A549 (cell line): ENCODE measurements around the gene CNTFR.

Source experiments
- CBX8 ChIP-seq: fragments of 200-600 bp; sonication (generic); IDR thresholded peaks from 2 replicates; pipeline ENCODE4 v1.6.1; 2016
- EHMT2 ChIP-seq: fragments of 200-600 bp; sonication (generic); IDR thresholded peaks from 2 replicates; pipeline ENCODE4 v1.6.1; 2016; ENCODE audit warnings: antibody characterized with exemption, low read depth, mild to moderate bottlenecking, moderate library complexity
- EP300 ChIP-seq, 2 experiments: fragments of >200 bp; sonication (Bioruptor Twin); formaldehyde crosslinking; IDR thresholded peaks; 2 replicates in 1 of 2; 3 replicates in 1 of 2; pipeline ENCODE4 v1.6.1; 2016 to 2017
- MAZ ChIP-seq: fragments of 150-350 bp; IDR thresholded peaks from 2 replicates; pipeline ENCODE4 v1.6.1; 2014; ENCODE audit warnings: antibody characterized with exemption, low read depth, low read length, borderline replicate concordance
- NFE2L2 ChIP-seq: fragments of 150-350 bp; conservative IDR thresholded peaks from 2 replicates; pipeline ENCODE4 v1.6.1; 2014; ENCODE audit warnings: low read length
- POLR2A ChIP-seq: IDR thresholded peaks from 2 replicates; pipeline ENCODE4 v1.6.1; 2012; ENCODE audit warnings: mild to moderate bottlenecking, low read length
- POLR2AphosphoS2 ChIP-seq: conservative IDR thresholded peaks from 2 replicates; pipeline ENCODE4 v1.6.1; 2012; ENCODE audit warnings: low read length, improper control_type of control experiment, inconsistent platforms
- RAD21 ChIP-seq, 2 experiments: fragments of >200 bp in 1 of 2; sonication (Bioruptor Twin) in 1 of 2; formaldehyde crosslinking in 1 of 2; IDR thresholded peaks in 1 of 2; conservative IDR thresholded peaks in 1 of 2; 2 replicates in 1 of 2; 3 replicates in 1 of 2; pipeline ENCODE4 v1.6.1; 2012 to 2018; ENCODE audit warnings: inconsistent platforms in 1 of 2
- TF ChIP-seq, protein P1 (sequence below): fragments of >200 bp; sonication (Bioruptor Twin); formaldehyde crosslinking; IDR thresholded peaks from 3 replicates; pipeline ENCODE4 v1.5.1; 2016
- TF ChIP-seq, protein P2 (sequence below): fragments of 150-350 bp; IDR thresholded peaks from 2 replicates; pipeline ENCODE4 v1.6.1; 2014; ENCODE audit warnings: low read depth, mild to moderate bottlenecking, low read length

DNA sequence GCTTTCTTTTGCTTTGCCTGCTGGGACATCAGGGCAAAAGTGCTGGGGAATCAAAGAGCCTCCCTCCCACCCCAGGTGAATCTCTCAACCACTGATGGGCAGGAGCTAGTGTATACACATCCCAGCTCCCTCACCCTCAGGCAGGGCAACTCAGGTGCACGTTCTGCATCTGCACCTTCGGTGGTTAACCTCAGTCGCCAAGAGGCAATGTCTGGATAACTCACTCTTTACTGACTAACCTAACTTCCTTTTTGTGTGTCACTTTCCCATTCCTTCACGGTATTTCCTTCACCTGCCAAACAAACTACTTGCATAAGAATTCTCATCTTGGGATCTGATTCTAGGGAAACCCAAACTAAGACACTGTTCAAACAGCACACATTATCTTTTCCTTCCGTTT lies 26.3 kb downstream of the CNTFR start:
- TF ChIP-seq CBX8 (no peak), EHMT2 (no peak), EP300 (IDR thresholded peaks at IDR 0.05) (no peak), POLR2AphosphoS2 (no peak), MAZ (no peak), NFE2L2 (no peak), POLR2A (no peak), RAD21 (conservative IDR thresholded peaks at IDR 0.05 in 1 of 2, IDR thresholded peaks at IDR 0.05 in 1 of 2) (no peak)
- TF ChIP-seq, protein P1, sequence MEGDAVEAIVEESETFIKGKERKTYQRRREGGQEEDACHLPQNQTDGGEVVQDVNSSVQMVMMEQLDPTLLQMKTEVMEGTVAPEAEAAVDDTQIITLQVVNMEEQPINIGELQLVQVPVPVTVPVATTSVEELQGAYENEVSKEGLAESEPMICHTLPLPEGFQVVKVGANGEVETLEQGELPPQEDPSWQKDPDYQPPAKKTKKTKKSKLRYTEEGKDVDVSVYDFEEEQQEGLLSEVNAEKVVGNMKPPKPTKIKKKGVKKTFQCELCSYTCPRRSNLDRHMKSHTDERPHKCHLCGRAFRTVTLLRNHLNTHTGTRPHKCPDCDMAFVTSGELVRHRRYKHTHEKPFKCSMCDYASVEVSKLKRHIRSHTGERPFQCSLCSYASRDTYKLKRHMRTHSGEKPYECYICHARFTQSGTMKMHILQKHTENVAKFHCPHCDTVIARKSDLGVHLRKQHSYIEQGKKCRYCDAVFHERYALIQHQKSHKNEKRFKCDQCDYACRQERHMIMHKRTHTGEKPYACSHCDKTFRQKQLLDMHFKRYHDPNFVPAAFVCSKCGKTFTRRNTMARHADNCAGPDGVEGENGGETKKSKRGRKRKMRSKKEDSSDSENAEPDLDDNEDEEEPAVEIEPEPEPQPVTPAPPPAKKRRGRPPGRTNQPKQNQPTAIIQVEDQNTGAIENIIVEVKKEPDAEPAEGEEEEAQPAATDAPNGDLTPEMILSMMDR, result no peak
- TF ChIP-seq, protein P2, sequence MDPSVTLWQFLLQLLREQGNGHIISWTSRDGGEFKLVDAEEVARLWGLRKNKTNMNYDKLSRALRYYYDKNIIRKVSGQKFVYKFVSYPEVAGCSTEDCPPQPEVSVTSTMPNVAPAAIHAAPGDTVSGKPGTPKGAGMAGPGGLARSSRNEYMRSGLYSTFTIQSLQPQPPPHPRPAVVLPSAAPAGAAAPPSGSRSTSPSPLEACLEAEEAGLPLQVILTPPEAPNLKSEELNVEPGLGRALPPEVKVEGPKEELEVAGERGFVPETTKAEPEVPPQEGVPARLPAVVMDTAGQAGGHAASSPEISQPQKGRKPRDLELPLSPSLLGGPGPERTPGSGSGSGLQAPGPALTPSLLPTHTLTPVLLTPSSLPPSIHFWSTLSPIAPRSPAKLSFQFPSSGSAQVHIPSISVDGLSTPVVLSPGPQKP, result no peak
